Thoracic aorta (tissue), 2 donors: ENCODE measurements around the gene BANP. TPM values are rescaled to one million over a fixed set of nuclear protein-coding genes. Genes with fewer than 3 reads are reported as not detected.
"Not testable (repeated sequence)": the region's sequence is repeated elsewhere in the genome, so short reads cannot be mapped to it uniquely, and the experiment has no call there.

ENCODE experiments used
- ATAC-seq: fragments of 150-250 bp; one replicate; pipeline ENCODE4 v1.8.0; 2017; ENCODE audit warnings: low read depth; ENCODE audit not compliant: insufficient number of reproducible peaks, low FRiP score
- DNase-seq: peaks from one replicate; pipeline ENCODE4 v3.0.0-alpha.2; 2020; ENCODE audit warnings: low spot score
- H3K27ac ChIP-seq, 2 donors: fragments of 200-600 bp; sonication (generic); 1 replicate in 1 of 2; 2 replicates in 1 of 2; pipeline ENCODE4 v1.5.1; 2016; ENCODE audit warnings: mild to moderate bottlenecking in 2 of 2, moderate library complexity in 2 of 2
- H3K27me3 ChIP-seq: fragments of 200-600 bp; sonication (generic); replicated peaks from 2 replicates; pipeline ENCODE4 v1.6.0; 2016; ENCODE audit warnings: mild to moderate bottlenecking; ENCODE audit not compliant: insufficient read depth
- H3K36me3 ChIP-seq: fragments of 200-600 bp; sonication (generic); one replicate; pipeline ENCODE4 v1.5.1; 2016
- H3K4me1 ChIP-seq, 2 donors: fragments of 200-600 bp; sonication (generic); 1 replicate in 1 of 2; 2 replicates in 1 of 2; pipeline versions ENCODE4 v1.5.1 to v1.6.0; 2016; ENCODE audit warnings: low read depth in 2 of 2, mild to moderate bottlenecking in 1 of 2; ENCODE audit not compliant: control insufficient read depth in 1 of 2
- H3K4me3 ChIP-seq: fragments of 200-600 bp; sonication (generic); 2 replicates; pipeline ENCODE4 v1.5.1; 2016; ENCODE audit warnings: mild to moderate bottlenecking
- H3K9me3 ChIP-seq: fragments of 200-600 bp; sonication (generic); 2 replicates; pipeline ENCODE4 v1.5.1; 2016
- CTCF ChIP-seq: fragments of 200-600 bp; sonication (generic); IDR thresholded peaks from one replicate; pipeline ENCODE4 v1.5.1; 2019; ENCODE audit warnings: antibody characterized with exemption
- total RNA-seq, 2 donors: library from RNA; depleted of rRNA; stranded (reverse); fragments of >200 nt; gene quantifications; one replicate each; pipeline versions ENCODE4 v1.1.0 to v1.2.3, GENCODE V29; 2016

BANP gene
- total RNA-seq, 2 donors from 2014 or later, result 18.6 to 21.8 TPM

GRCh38 chr16:88072571-88073001 is 121.4 kb downstream of the BANP start:
- H3K27ac ChIP-seq, result no peak overlapping the region
- no peaks in the 10 kb centered on the region for H3K4me1 ChIP-seq
- no peaks in the 10 kb centered on the region for H3K27me3 ChIP-seq
- no peak overlapping the region for H3K4me3 ChIP-seq
- no peak for TF ChIP-seq CTCF
- H3K36me3 ChIP-seq, result peaks cover 45% of the 10 kb centered on the region
- no peaks in the 10 kb centered on the region for H3K9me3 ChIP-seq
- ATAC-seq, result no peak
- no peak for DNase-seq

GRCh38 chr16:88073201-88073721 is 122.0 kb downstream of the BANP start:
- no peak for TF ChIP-seq CTCF
- Histone ChIP-seq H3K27ac (no peak overlapping the region), H3K4me3 (no peak overlapping the region), H3K9me3 (no peaks in the 10 kb centered on the region), H3K4me1 (no peaks in the 10 kb centered on the region), H3K27me3 (no peaks in the 10 kb centered on the region), H3K36me3 (peaks cover 50% of the 10 kb centered on the region)
- ATAC-seq (no peak), DNase-seq (no peak)

- TF ChIP-seq CTCF, result no peak
- H3K27ac ChIP-seq, result no peak overlapping the region
- H3K4me3 ChIP-seq, result no peak overlapping the region
- no peaks in the 10 kb centered on the region for H3K27me3 ChIP-seq
- H3K36me3 ChIP-seq, result peaks cover 53% of the 10 kb centered on the region
- ATAC-seq, result no peak
- no peaks in the 10 kb centered on the region for H3K9me3 ChIP-seq
- H3K4me1 ChIP-seq, result no peaks in the 10 kb centered on the region
- DNase-seq, result no peak
Measured at GRCh38 chr16:88074041-88074440, 122.8 kb downstream of the BANP start.

- peaks cover 43% of the 10 kb centered on the region for H3K36me3 ChIP-seq
- ATAC-seq, result no peak
- no peaks in the 10 kb centered on the region for H3K9me3 ChIP-seq
- no peak overlapping the region for H3K4me3 ChIP-seq
- DNase-seq, result no peak
- TF ChIP-seq CTCF, result no peak
- no peaks in the 10 kb centered on the region for H3K4me1 ChIP-seq
- H3K27me3 ChIP-seq, result no peaks in the 10 kb centered on the region
- H3K27ac ChIP-seq, result no peak overlapping the region
Measured at GRCh38 chr16:88076211-88076931, 125.1 kb downstream of the BANP start.

GRCh38 chr16:88076932-88077320 is 125.7 kb downstream of the BANP start:
- not testable (repeated sequence) for ATAC-seq, H3K9me3 ChIP-seq, H3K4me3 ChIP-seq, H3K4me1 ChIP-seq, H3K27ac ChIP-seq, H3K27me3 ChIP-seq, DNase-seq
- H3K36me3 ChIP-seq, result peaks cover 38% of the 10 kb centered on the region
